HEK293T (cell line): ENCODE data around the gene RNF130.

Experiments used
- ARNT ChIP-seq: fragments of 450-650 bp; IDR thresholded peaks from 2 replicates; pipeline ENCODE4 v1.6.1; 2017; ENCODE audit warnings: mild to moderate bottlenecking
- BHLHE40 ChIP-seq: fragments of 450-650 bp; IDR thresholded peaks from 2 replicates; pipeline ENCODE4 v1.6.1; 2016; ENCODE audit warnings: mild to moderate bottlenecking, moderate library complexity, borderline replicate concordance
- CTBP1 ChIP-seq: fragments of 450-650 bp; IDR thresholded peaks from 2 replicates; pipeline ENCODE4 v1.6.1; 2016; ENCODE audit warnings: borderline replicate concordance
- FOXA1 ChIP-seq: fragments of 450-650 bp; IDR thresholded peaks from 2 replicates; pipeline ENCODE4 v1.6.1; 2016; ENCODE audit warnings: mild to moderate bottlenecking
- FOXK2 ChIP-seq: fragments of 450-650 bp; IDR thresholded peaks from 2 replicates; pipeline ENCODE4 v1.6.1; 2016; ENCODE audit warnings: mild to moderate bottlenecking
- FOXM1 ChIP-seq: fragments of 450-650 bp; IDR thresholded peaks from 2 replicates; pipeline ENCODE4 v1.6.1; 2017; ENCODE audit warnings: mild to moderate bottlenecking, borderline replicate concordance
- HDGF ChIP-seq: fragments of 450-650 bp; IDR thresholded peaks from 2 replicates; pipeline ENCODE4 v1.6.1; 2017; ENCODE audit warnings: antibody characterized with exemption, borderline replicate concordance
- L3MBTL2 ChIP-seq: fragments of 450-650 bp; conservative IDR thresholded peaks from 2 replicates; pipeline ENCODE4 v1.6.1; 2016; ENCODE audit warnings: mild to moderate bottlenecking
- LEF1 ChIP-seq: fragments of 450-650 bp; IDR thresholded peaks from 2 replicates; pipeline ENCODE4 v1.6.1; 2017; ENCODE audit warnings: mild to moderate bottlenecking, borderline replicate concordance
- SP1 ChIP-seq: fragments of 450-650 bp; IDR thresholded peaks from 2 replicates; pipeline ENCODE4 v1.6.1; 2017
- SUZ12 ChIP-seq: fragments of 450-650 bp; IDR thresholded peaks from 2 replicates; pipeline ENCODE4 v1.6.1; 2016; ENCODE audit warnings: mild to moderate bottlenecking
- TARDBP ChIP-seq: fragments of 450-650 bp; IDR thresholded peaks from 2 replicates; pipeline ENCODE4 v1.6.1; 2016
- ZNF384 ChIP-seq: fragments of 450-650 bp; IDR thresholded peaks from 2 replicates; pipeline ENCODE4 v1.6.1; 2016

DNA sequence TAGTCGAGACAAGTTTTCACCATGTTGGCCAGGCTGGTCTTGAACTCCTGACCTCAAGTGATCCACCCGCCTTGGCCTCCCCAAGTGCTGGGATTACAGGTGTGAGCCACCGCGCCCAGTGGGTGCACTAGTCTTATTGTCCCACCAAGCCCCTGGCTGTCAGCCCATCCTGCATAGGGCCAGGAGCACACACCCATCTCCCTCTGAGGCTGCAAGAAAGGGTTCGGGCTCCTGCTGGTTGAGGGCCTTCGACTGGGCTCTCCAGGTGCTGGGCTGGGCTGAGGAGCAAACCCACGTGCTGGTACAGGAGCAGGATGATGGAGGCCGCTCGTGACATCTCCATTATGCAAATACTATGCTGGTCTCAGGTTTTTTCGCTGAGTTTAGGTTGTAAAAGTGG, 25.1 kb upstream of the RNF130 start:
- TF ChIP-seq FOXK2, result no peak
- no peak for TF ChIP-seq SP1
- no peak for TF ChIP-seq ZNF384
- TF ChIP-seq TARDBP, result no peak
- no peak for TF ChIP-seq L3MBTL2
- no peak for TF ChIP-seq HDGF
- TF ChIP-seq ARNT, result no peak
- no peak for TF ChIP-seq CTBP1
- TF ChIP-seq FOXM1, result no peak
- no peak for TF ChIP-seq LEF1
- no peak for TF ChIP-seq BHLHE40
- no peak for TF ChIP-seq SUZ12
- no peak for TF ChIP-seq FOXA1
